Measurements from ENCODE around the gene MAST4. TPM values are rescaled to one million over a fixed set of nuclear protein-coding genes. Genes with fewer than 3 reads are reported as not detected.

Gene MAST4
- total and polyA plus RNA-seq, 2 of the 13 experiments (the other 11 are each of a cell fraction or from before 2014, with no cell fraction given), result 3.4 to 3.7 TPM

DNA sequence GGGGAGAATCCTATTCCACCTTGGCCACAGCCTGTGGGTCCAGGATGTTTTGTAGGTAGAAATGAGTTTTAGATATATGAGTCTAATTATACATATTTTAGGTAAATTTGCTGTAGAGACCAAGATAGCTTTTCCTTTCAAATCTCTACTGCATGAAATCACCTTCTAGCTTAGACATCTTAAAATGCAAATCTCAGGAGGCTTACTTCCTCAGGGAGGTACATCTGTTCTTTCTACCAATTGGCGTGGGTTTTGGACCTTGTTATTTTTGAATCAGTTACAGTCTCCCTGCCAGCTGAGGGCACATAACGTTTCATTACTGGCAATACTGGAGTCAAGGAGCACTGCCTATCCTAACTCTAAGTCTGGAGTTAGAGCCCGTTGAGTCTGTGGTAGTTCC is 28.7 kb upstream of the MAST4 start:
- DNase-seq (ENCODE audit: low spot score) (no peak), ATAC-seq (no peak), FAIRE-seq (no peak)
- Histone ChIP-seq H3K4me2 (ENCODE audit: low read depth, low read length) (no peak overlapping the region), H3K9me3 (ENCODE audit: low read length) (no peaks in the 10 kb centered on the region), H3K27me3 (ENCODE audit: control insufficient read depth in 1 of 2, insufficient read depth in 2 of 2, low read length in 2 of 2) (no peaks in the 10 kb centered on the region), H3K4me3 (replicated peaks in 1 of 3; ENCODE audit: insufficient read depth in 1 of 3, low read depth in 2 of 3, low read length in 3 of 3) (no peak overlapping the region), H3K9ac (ENCODE audit: insufficient read depth, low read depth, low read length) (no peak overlapping the region), H2AFZ (ENCODE audit: low read length) (no peak overlapping the region), H3K36me3 (replicated peaks in 1 of 2; ENCODE audit: control insufficient read depth in 1 of 2, insufficient read depth in 2 of 2, low read length in 2 of 2) (no peaks in the 10 kb centered on the region), H4K20me1 (ENCODE audit: insufficient read depth, low read length) (no peaks in the 10 kb centered on the region), H3K27ac (ENCODE audit: extremely low read length, insufficient read depth, low read length) (no peak overlapping the region), H3K4me1 (ENCODE audit: insufficient read depth, low read length) (no peaks in the 10 kb centered on the region), H3K79me2 (ENCODE audit: insufficient read depth, low read length) (no peaks in the 10 kb centered on the region)
- ChIA-PET CTCF (ENCODE audit: low intra/inter-chr PET ratio, low total read pairs) (no interaction called here), POLR2A (no interaction called here)
- intact Hi-C loops (cut with micrococcal nuclease; ENCODE audit: unreplicated experiment) (no loop called here), in situ Hi-C loops (cut with HindIII; ENCODE audit: extremely low pct_ligation_motif_present, low pct_unique_long_range_greater_than_20kb) (no loop called here)
- no TSS peak for BruUV-seq (replicated peaks)
- 11% methylated on average over 3 of the region's 3 CpGs for WGBS (ENCODE audit: low lambda C conversion rate)
- TF ChIP-seq SP140L (CRISPR knock-in tag; IDR thresholded peaks at IDR 0.05; ENCODE audit: borderline replicate concordance), result no peak
- TF ChIP-seq SMAD1 (CRISPR knock-in tag; IDR thresholded peaks at IDR 0.05; ENCODE audit: borderline replicate concordance, low read depth), result no peak
- TF ChIP-seq PHF21A (CRISPR knock-in tag; IDR thresholded peaks at IDR 0.05), result no peak
- TF ChIP-seq, protein P1, sequence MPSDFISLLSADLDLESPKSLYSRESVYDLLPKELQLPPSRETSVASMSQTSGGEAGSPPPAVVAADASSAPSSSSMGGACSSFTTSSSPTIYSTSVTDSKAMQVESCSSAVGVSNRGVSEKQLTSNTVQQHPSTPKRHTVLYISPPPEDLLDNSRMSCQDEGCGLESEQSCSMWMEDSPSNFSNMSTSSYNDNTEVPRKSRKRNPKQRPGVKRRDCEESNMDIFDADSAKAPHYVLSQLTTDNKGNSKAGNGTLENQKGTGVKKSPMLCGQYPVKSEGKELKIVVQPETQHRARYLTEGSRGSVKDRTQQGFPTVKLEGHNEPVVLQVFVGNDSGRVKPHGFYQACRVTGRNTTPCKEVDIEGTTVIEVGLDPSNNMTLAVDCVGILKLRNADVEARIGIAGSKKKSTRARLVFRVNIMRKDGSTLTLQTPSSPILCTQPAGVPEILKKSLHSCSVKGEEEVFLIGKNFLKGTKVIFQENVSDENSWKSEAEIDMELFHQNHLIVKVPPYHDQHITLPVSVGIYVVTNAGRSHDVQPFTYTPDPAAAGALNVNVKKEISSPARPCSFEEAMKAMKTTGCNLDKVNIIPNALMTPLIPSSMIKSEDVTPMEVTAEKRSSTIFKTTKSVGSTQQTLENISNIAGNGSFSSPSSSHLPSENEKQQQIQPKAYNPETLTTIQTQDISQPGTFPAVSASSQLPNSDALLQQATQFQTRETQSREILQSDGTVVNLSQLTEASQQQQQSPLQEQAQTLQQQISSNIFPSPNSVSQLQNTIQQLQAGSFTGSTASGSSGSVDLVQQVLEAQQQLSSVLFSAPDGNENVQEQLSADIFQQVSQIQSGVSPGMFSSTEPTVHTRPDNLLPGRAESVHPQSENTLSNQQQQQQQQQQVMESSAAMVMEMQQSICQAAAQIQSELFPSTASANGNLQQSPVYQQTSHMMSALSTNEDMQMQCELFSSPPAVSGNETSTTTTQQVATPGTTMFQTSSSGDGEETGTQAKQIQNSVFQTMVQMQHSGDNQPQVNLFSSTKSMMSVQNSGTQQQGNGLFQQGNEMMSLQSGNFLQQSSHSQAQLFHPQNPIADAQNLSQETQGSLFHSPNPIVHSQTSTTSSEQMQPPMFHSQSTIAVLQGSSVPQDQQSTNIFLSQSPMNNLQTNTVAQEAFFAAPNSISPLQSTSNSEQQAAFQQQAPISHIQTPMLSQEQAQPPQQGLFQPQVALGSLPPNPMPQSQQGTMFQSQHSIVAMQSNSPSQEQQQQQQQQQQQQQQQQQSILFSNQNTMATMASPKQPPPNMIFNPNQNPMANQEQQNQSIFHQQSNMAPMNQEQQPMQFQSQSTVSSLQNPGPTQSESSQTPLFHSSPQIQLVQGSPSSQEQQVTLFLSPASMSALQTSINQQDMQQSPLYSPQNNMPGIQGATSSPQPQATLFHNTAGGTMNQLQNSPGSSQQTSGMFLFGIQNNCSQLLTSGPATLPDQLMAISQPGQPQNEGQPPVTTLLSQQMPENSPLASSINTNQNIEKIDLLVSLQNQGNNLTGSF (CRISPR knock-in tag; IDR thresholded peaks at IDR 0.05), result no peak
- TF ChIP-seq ZNF660 (CRISPR knock-in tag; IDR thresholded peaks at IDR 0.05; ENCODE audit: borderline replicate concordance, low read depth), result no peak
- TF ChIP-seq TEAD3 (CRISPR knock-in tag; optimal IDR thresholded peaks at IDR 0.05; ENCODE audit: borderline replicate concordance), result no peak
- no peak for TF ChIP-seq WIZ (CRISPR knock-in tag; IDR thresholded peaks at IDR 0.05)
- no peak for TF ChIP-seq HNRNPH1 (optimal IDR thresholded peaks at IDR 0.05; ENCODE audit: low read depth, low read length)
- no peak for TF ChIP-seq ZFP37 (CRISPR knock-in tag; IDR thresholded peaks at IDR 0.05; ENCODE audit: borderline replicate concordance)
- no peak for TF ChIP-seq ISX (CRISPR knock-in tag; conservative IDR thresholded peaks at IDR 0.05)
- TF ChIP-seq ZNF775 (CRISPR knock-in tag; IDR thresholded peaks at IDR 0.05; ENCODE audit: borderline replicate concordance), result no peak
- no peak for TF ChIP-seq YEATS2 (CRISPR knock-in tag; IDR thresholded peaks at IDR 0.05; ENCODE audit: borderline replicate concordance)
- TF ChIP-seq HIVEP1 (CRISPR knock-in tag; IDR thresholded peaks at IDR 0.05), result no peak
- TF ChIP-seq ZNF501 (CRISPR knock-in tag; IDR thresholded peaks at IDR 0.05), result no peak
- TF ChIP-seq, protein P2, sequence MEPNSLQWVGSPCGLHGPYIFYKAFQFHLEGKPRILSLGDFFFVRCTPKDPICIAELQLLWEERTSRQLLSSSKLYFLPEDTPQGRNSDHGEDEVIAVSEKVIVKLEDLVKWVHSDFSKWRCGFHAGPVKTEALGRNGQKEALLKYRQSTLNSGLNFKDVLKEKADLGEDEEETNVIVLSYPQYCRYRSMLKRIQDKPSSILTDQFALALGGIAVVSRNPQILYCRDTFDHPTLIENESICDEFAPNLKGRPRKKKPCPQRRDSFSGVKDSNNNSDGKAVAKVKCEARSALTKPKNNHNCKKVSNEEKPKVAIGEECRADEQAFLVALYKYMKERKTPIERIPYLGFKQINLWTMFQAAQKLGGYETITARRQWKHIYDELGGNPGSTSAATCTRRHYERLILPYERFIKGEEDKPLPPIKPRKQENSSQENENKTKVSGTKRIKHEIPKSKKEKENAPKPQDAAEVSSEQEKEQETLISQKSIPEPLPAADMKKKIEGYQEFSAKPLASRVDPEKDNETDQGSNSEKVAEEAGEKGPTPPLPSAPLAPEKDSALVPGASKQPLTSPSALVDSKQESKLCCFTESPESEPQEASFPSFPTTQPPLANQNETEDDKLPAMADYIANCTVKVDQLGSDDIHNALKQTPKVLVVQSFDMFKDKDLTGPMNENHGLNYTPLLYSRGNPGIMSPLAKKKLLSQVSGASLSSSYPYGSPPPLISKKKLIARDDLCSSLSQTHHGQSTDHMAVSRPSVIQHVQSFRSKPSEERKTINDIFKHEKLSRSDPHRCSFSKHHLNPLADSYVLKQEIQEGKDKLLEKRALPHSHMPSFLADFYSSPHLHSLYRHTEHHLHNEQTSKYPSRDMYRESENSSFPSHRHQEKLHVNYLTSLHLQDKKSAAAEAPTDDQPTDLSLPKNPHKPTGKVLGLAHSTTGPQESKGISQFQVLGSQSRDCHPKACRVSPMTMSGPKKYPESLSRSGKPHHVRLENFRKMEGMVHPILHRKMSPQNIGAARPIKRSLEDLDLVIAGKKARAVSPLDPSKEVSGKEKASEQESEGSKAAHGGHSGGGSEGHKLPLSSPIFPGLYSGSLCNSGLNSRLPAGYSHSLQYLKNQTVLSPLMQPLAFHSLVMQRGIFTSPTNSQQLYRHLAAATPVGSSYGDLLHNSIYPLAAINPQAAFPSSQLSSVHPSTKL (CRISPR knock-in tag; IDR thresholded peaks at IDR 0.05), result no peak
- no peak for TF ChIP-seq MAZ (IDR thresholded peaks at IDR 0.05; ENCODE audit: borderline replicate concordance, low read depth, low read length)
- no peak for TF ChIP-seq MAZ (CRISPR knock-in tag; IDR thresholded peaks at IDR 0.05; ENCODE audit: low read depth)
- TF ChIP-seq RXRA (CRISPR knock-in tag; IDR thresholded peaks at IDR 0.05), result no peak

Measured in HepG2 (cell line).